CD4-positive, CD25-positive, alpha-beta regulatory T cell (primary cell): ENCODE measurements around the gene RIPK3. TPM values are rescaled to one million over a fixed set of nuclear protein-coding genes. Genes with fewer than 3 reads are reported as not detected.
A peak's percentile ranks its signal among the peaks of the same experiment; 100 is the strongest.

Experiments used
- ATAC-seq, 2 donors: fragments of 150-1000 bp; cut with Tn5 transposase; one replicate each; pipeline ENCODE4 v1.10.0; 2021; ENCODE audit warnings: low read depth in 2 of 2, moderate number of reproducible peaks in 2 of 2, moderate library complexity in 1 of 2
- DNase-seq, 3 donors: peaks; one replicate each; pipeline versions ENCODE4 v3.0.0 to v3.0.0-alpha.2; 2012 to 2022; ENCODE audit warnings: mixed read lengths in 1 of 3
- H3K27ac ChIP-seq: one replicate; pipeline ENCODE4 v1.7.0; 2013; ENCODE audit warnings: mild to moderate bottlenecking, low read length; ENCODE audit not compliant: insufficient read depth, poor library complexity, severe bottlenecking
- H3K27me3 ChIP-seq: one replicate; pipeline ENCODE4 v1.7.0; 2013; ENCODE audit warnings: low read length; ENCODE audit not compliant: control insufficient read depth, insufficient read depth
- H3K36me3 ChIP-seq: one replicate; pipeline ENCODE4 v1.7.0; 2013; ENCODE audit warnings: mild to moderate bottlenecking, low read length, moderate library complexity; ENCODE audit not compliant: control insufficient read depth, insufficient read depth
- H3K4me1 ChIP-seq: 2 replicates; pipeline ENCODE4 v1.7.0; 2013; ENCODE audit warnings: mild to moderate bottlenecking, low read length; ENCODE audit not compliant: insufficient read depth, control insufficient read depth, poor library complexity, severe bottlenecking
- H3K4me3 ChIP-seq: one replicate; pipeline ENCODE4 v1.7.0; 2013; ENCODE audit warnings: low read depth, mild to moderate bottlenecking, low read length, moderate library complexity
- H3K9me3 ChIP-seq, 2 experiments: 1 replicate in 1 of 2; 2 replicates in 1 of 2; pipeline ENCODE4 v1.7.0; 2013; ENCODE audit warnings: low read length in 2 of 2, mild to moderate bottlenecking in 1 of 2, moderate library complexity in 1 of 2; ENCODE audit not compliant: control insufficient read depth in 2 of 2
- H3K27ac Mint-ChIP-seq, 3 donors: one replicate each; pipeline ENCODE4 v1.8.0; 2020 to 2022; ENCODE audit warnings: mild to moderate bottlenecking in 3 of 3, mixed read lengths in 3 of 3, moderate library complexity in 2 of 3
- H3K27me3 Mint-ChIP-seq: one replicate; pipeline ENCODE4 v1.8.0; 2022; ENCODE audit warnings: mild to moderate bottlenecking, mixed read lengths
- H3K36me3 Mint-ChIP-seq: one replicate; pipeline ENCODE4 v1.8.0; 2020; ENCODE audit warnings: mixed read lengths
- H3K4me1 Mint-ChIP-seq, 4 donors: one replicate each; pipeline ENCODE4 v1.8.0; 2020 to 2022; ENCODE audit warnings: mixed read lengths in 4 of 4, mild to moderate bottlenecking in 1 of 4
- H3K4me3 Mint-ChIP-seq, 4 donors: one replicate each; pipeline ENCODE4 v1.8.0; 2020 to 2022; ENCODE audit warnings: mild to moderate bottlenecking in 4 of 4, mixed read lengths in 4 of 4, moderate library complexity in 3 of 4
- H3K9me3 Mint-ChIP-seq, 7 donors: one replicate each; pipeline ENCODE4 v1.8.0; 2020 to 2022; ENCODE audit warnings: mixed read lengths in 7 of 7, mild to moderate bottlenecking in 3 of 7, moderate library complexity in 2 of 7
- polyA plus RNA-seq, 4 donors: library from polyadenylated mRNA; unstranded; fragments of 300-500 nt; fragmentation: Illumina TruSeq; gene quantifications; one replicate each; pipeline ENCODE4 v1.2.3, GENCODE V29; 2021
- total RNA-seq: library from RNA; stranded (reverse); gene quantifications from one replicate; pipeline ENCODE4 v1.2.3, GENCODE V29; 2022

The RIPK3 gene
- total and polyA plus RNA-seq, 5 donors from 2014 or later, result 14.9 to 41.2 (median 19.7) TPM

- H3K4me1 Mint-ChIP-seq, result peaks cover 16 to 46% (median 39%) of the 10 kb centered on the region in 4 donors
- no peaks in the 10 kb centered on the region for H3K9me3 Mint-ChIP-seq
- peak overlapping the region in 2 of 4 donors; percentile 82 to 86 for H3K4me3 Mint-ChIP-seq
- H3K36me3 Mint-ChIP-seq, result no peaks in the 10 kb centered on the region
- H3K4me1 ChIP-seq, result peaks cover 44% of the 10 kb centered on the region
- H3K27me3 Mint-ChIP-seq, result peaks cover 7% of the 10 kb centered on the region
- no peak for ATAC-seq
- no peaks in the 10 kb centered on the region for H3K27me3 ChIP-seq
- DNase-seq, result no peak
- H3K36me3 ChIP-seq, result no peaks in the 10 kb centered on the region
- H3K27ac ChIP-seq, result no peak overlapping the region
- H3K4me3 ChIP-seq, result no peak overlapping the region
- no peaks in the 10 kb centered on the region for H3K9me3 ChIP-seq
- peak overlapping the region in 2 of 3 donors; percentile 59 to 90 for H3K27ac Mint-ChIP-seq
Measured at GRCh38 chr14:24315243-24315806, 24.5 kb downstream of the RIPK3 start.

GRCh38 chr14:24314377-24315193, 25.2 kb downstream of the RIPK3 start:
- H3K9me3 ChIP-seq, result no peaks in the 10 kb centered on the region
- no peaks in the 10 kb centered on the region for H3K36me3 ChIP-seq
- H3K27ac ChIP-seq, result no peak overlapping the region
- H3K9me3 Mint-ChIP-seq, result no peaks in the 10 kb centered on the region
- peak overlapping the region; percentile 21 for H3K4me3 ChIP-seq
- peaks cover 51% of the 10 kb centered on the region for H3K4me1 ChIP-seq
- no peaks in the 10 kb centered on the region for H3K36me3 Mint-ChIP-seq
- H3K4me3 Mint-ChIP-seq, result peak overlapping the region in 3 of 4 donors; percentile 72 to 86 (median 81)
- H3K27ac Mint-ChIP-seq, result peak overlapping the region; percentile 81 to 90 (median 90)
- ATAC-seq (no peak), DNase-seq (peak in 1 of 3 donors; percentile 16)
- H3K27me3 ChIP-seq, result no peaks in the 10 kb centered on the region
- H3K27me3 Mint-ChIP-seq, result peaks cover 4% of the 10 kb centered on the region
- peaks cover 16 to 54% (median 39%) of the 10 kb centered on the region in 4 donors for H3K4me1 Mint-ChIP-seq

- Mint-ChIP-seq H3K27ac (peak overlapping the region; percentile 78 to 90 (median 81)), H3K9me3 (no peaks in the 10 kb centered on the region), H3K27me3 (no peaks in the 10 kb centered on the region), H3K4me1 (peaks cover 20 to 60% (median 45%) of the 10 kb centered on the region in 4 donors), H3K36me3 (no peaks in the 10 kb centered on the region), H3K4me3 (peak overlapping the region; percentile 72 to 86 (median 84))
- ATAC-seq, result no peak
- no peak overlapping the region for H3K27ac ChIP-seq
- no peaks in the 10 kb centered on the region for H3K9me3 ChIP-seq
- no peaks in the 10 kb centered on the region for H3K36me3 ChIP-seq
- no peak for DNase-seq
- H3K4me1 ChIP-seq, result peaks cover 57% of the 10 kb centered on the region
- H3K27me3 ChIP-seq, result no peaks in the 10 kb centered on the region
- peak overlapping the region; percentile 21 for H3K4me3 ChIP-seq
Measured at GRCh38 chr14:24313913-24314312, 25.9 kb downstream of the RIPK3 start.

- Mint-ChIP-seq H3K4me1 (peaks cover 25 to 70% (median 52%) of the 10 kb centered on the region in 4 donors), H3K27me3 (no peaks in the 10 kb centered on the region), H3K27ac (peak overlapping the region; percentile 81 to 90 (median 87)), H3K4me3 (peak overlapping the region; percentile 22 to 91 (median 86)), H3K9me3 (no peaks in the 10 kb centered on the region), H3K36me3 (peaks cover 3% of the 10 kb centered on the region)
- Histone ChIP-seq H3K27me3 (no peaks in the 10 kb centered on the region), H3K27ac (peak overlapping the region; percentile 51), H3K9me3 (no peaks in the 10 kb centered on the region), H3K36me3 (no peaks in the 10 kb centered on the region), H3K4me3 (peak overlapping the region; percentile 54), H3K4me1 (peaks cover 65% of the 10 kb centered on the region)
- no peak for ATAC-seq
- peak in 2 of 3 donors; percentile 30 to 70 for DNase-seq
Measured at GRCh38 chr14:24312736-24313507, 26.9 kb downstream of the RIPK3 start.

- DNase-seq, result peak in 2 of 3 donors; percentile 28 to 44
Measured at GRCh38 chr14:24311837-24312615, 27.8 kb downstream of the RIPK3 start.

GRCh38 chr14:24310646-24311604, 28.9 kb downstream of the RIPK3 start, which contains the start of gene LTB4R:
LTB4R (plus strand) TSS chr14:24311502; CDS start chr14:24315652, 4,150 bp downstream.
- no peaks in the 10 kb centered on the region for H3K27me3 Mint-ChIP-seq
- DNase-seq (peak; percentile 64 to 81 (median 77)), ATAC-seq (peak; percentile 89 to 90)
- Histone ChIP-seq H3K9me3 (no peaks in the 10 kb centered on the region), H3K4me3 (peak within 1 kb of the TSS; percentile 44), H3K27ac (peak within 1 kb of the TSS; percentile 82), H3K4me1 (peaks cover 66% of the 10 kb centered on the region), H3K27me3 (no peaks in the 10 kb centered on the region), H3K36me3 (peaks cover 13% of the 10 kb centered on the region)
- H3K27ac Mint-ChIP-seq, result peak within 1 kb of the TSS; percentile 87 to 96 (median 90)
- H3K4me3 Mint-ChIP-seq, result peak within 1 kb of the TSS; percentile 64 to 91 (median 86)
- peaks cover 13% of the 10 kb centered on the region for H3K36me3 Mint-ChIP-seq
- no peaks in the 10 kb centered on the region for H3K9me3 Mint-ChIP-seq
- H3K4me1 Mint-ChIP-seq, result peaks cover 26 to 77% (median 52%) of the 10 kb centered on the region in 4 donors

More at GRCh38 chr14:24311837-24312615, 27.8 kb downstream of the RIPK3 start:
- H3K27me3 Mint-ChIP-seq, result no peaks in the 10 kb centered on the region
- H3K4me3 Mint-ChIP-seq, result peak overlapping the region; percentile 64 to 91 (median 86)
- no peaks in the 10 kb centered on the region for H3K27me3 ChIP-seq
- H3K4me1 Mint-ChIP-seq, result peaks cover 26 to 76% (median 52%) of the 10 kb centered on the region in 4 donors
- peak overlapping the region; percentile 82 for H3K27ac ChIP-seq
- peak overlapping the region; percentile 54 for H3K4me3 ChIP-seq
- H3K36me3 ChIP-seq, result peaks cover 2% of the 10 kb centered on the region
- H3K4me1 ChIP-seq, result peaks cover 66% of the 10 kb centered on the region
- H3K9me3 ChIP-seq, result no peaks in the 10 kb centered on the region
- no peaks in the 10 kb centered on the region for H3K9me3 Mint-ChIP-seq
- H3K27ac Mint-ChIP-seq, result peak overlapping the region; percentile 87 to 91 (median 90)
- H3K36me3 Mint-ChIP-seq, result peaks cover 4% of the 10 kb centered on the region
- no peak for ATAC-seq
